Caco-2 (cell line): ENCODE results near the gene COL15A1. TPM values are rescaled to one million over a fixed set of nuclear protein-coding genes. Genes with fewer than 3 reads are reported as not detected.

Experiments
- BruUV-seq: library from RNA; stranded (reverse); fragments of 400-500 nt; replicated peaks from 2 replicates; lab custom pipeline; 2021; lab: Mats Ljungman, UMichigan
- CTCF ChIA-PET: fragments of 300-600 bp; sonication (Branson Sonifier 250); formaldehyde crosslinking; loops from one replicate; lab custom pipeline; 2022; ENCODE audit warnings: antibody characterized with exemption; lab: Charles Lee
- POLR2A ChIA-PET: fragments of 300-600 bp; sonication (Branson Sonifier 250); formaldehyde crosslinking; loops from one replicate; lab custom pipeline; 2022; ENCODE audit warnings: antibody characterized with exemption; lab: Charles Lee
- DNase-seq, 2 experiments: peaks; one replicate each; pipeline versions ENCODE4 v3.0.0 to v3.0.0-alpha.2; 2020 to 2022
- H3K27me3 ChIP-seq: replicated peaks from 2 replicates; pipeline ENCODE4 v1.6.0; 2011; ENCODE audit warnings: low read length; ENCODE audit not compliant: control insufficient read depth, insufficient read depth
- H3K36me3 ChIP-seq: 2 replicates; pipeline ENCODE4 v1.5.1; 2011; ENCODE audit warnings: low read length; ENCODE audit not compliant: control insufficient read depth, insufficient read depth
- H3K4me1 ChIP-seq: fragments of 250-450 bp; sonication (Bioruptor Pico); 2 replicates; pipeline ENCODE4 v1.5.1; 2020; ENCODE audit warnings: mild to moderate bottlenecking
- H3K4me3 ChIP-seq: 2 replicates; pipeline ENCODE4 v1.5.1; 2011; ENCODE audit warnings: low read depth, mild to moderate bottlenecking, control low read depth, low read length
- H3K9me3 ChIP-seq: fragments of 250-450 bp; sonication (Bioruptor Pico); 2 replicates; pipeline ENCODE4 v1.5.1; 2020; ENCODE audit warnings: mild to moderate bottlenecking, moderate library complexity
- H3K27ac Mint-ChIP-seq: one replicate; pipeline ENCODE4 v1.8.0; 2022; ENCODE audit warnings: mixed read lengths; ENCODE audit not compliant: unreplicated experiment
- H3K27me3 Mint-ChIP-seq: one replicate; pipeline ENCODE4 v1.8.0; 2022; ENCODE audit warnings: mixed read lengths; ENCODE audit not compliant: insufficient read depth, unreplicated experiment
- H3K36me3 Mint-ChIP-seq: one replicate; pipeline ENCODE4 v1.8.0; 2022; ENCODE audit warnings: mild to moderate bottlenecking, mixed read lengths; ENCODE audit not compliant: insufficient read depth, unreplicated experiment
- H3K4me1 Mint-ChIP-seq: one replicate; pipeline ENCODE4 v1.8.0; 2022; ENCODE audit warnings: low read depth, mixed read lengths; ENCODE audit not compliant: unreplicated experiment
- H3K4me3 Mint-ChIP-seq: one replicate; pipeline ENCODE4 v1.8.0; 2022; ENCODE audit warnings: mild to moderate bottlenecking, moderate library complexity, mixed read lengths; ENCODE audit not compliant: unreplicated experiment
- H3K9me3 Mint-ChIP-seq: one replicate; pipeline ENCODE4 v1.8.0; 2022; ENCODE audit warnings: mixed read lengths; ENCODE audit not compliant: unreplicated experiment
- CTCF ChIP-seq, 2 experiments: fragments of 200-600 bp in 1 of 2; IDR thresholded peaks; 1 replicate in 1 of 2; 2 replicates in 1 of 2; pipeline versions ENCODE4 v1.5.1 to v1.8.0; 2011 to 2022; ENCODE audit warnings: antibody characterized with exemption in 1 of 2, control low read depth in 1 of 2, inconsistent platforms in 1 of 2, low read depth in 1 of 2, low read length in 1 of 2, mild to moderate bottlenecking in 1 of 2, moderate library complexity in 1 of 2; ENCODE audit not compliant: insufficient read depth in 1 of 2, severe bottlenecking in 1 of 2, unreplicated experiment in 1 of 2
- intact Hi-C: fragments of 100-400 bp; cut with micrococcal nuclease; formaldehyde crosslinking; loops from one replicate; pipeline ENCODE4 v1.10.0; 2022; ENCODE audit not compliant: unreplicated experiment
- total RNA-seq: library from RNA; stranded (reverse); gene quantifications from 2 replicates; pipeline ENCODE4 v1.2.3, GENCODE V29; 2022

COL15A1 gene
- total RNA-seq, 1 experiment from 2014 or later = not detected

- no peak overlapping the region for H3K4me3 Mint-ChIP-seq
- H3K9me3 ChIP-seq = no peaks in the 10 kb centered on the region
- ChIA-PET CTCF (no interaction called here), POLR2A (no interaction called here)
- H3K4me3 ChIP-seq = no peak overlapping the region
- no TSS peak for BruUV-seq
- H3K36me3 ChIP-seq = no peaks in the 10 kb centered on the region
- H3K27me3 ChIP-seq = no peaks in the 10 kb centered on the region
- H3K27me3 Mint-ChIP-seq = peaks cover 20% of the 10 kb centered on the region
- H3K36me3 Mint-ChIP-seq = no peaks in the 10 kb centered on the region
- no peaks in the 10 kb centered on the region for H3K4me1 Mint-ChIP-seq
- no peak for TF ChIP-seq CTCF (IDR thresholded peaks at IDR 0.05; ENCODE audit: insufficient read depth in 1 of 2, low read depth in 1 of 2, low read length in 1 of 2, severe bottlenecking in 1 of 2, unreplicated experiment in 1 of 2)
- no peak for DNase-seq
- H3K27ac Mint-ChIP-seq = no peak overlapping the region
- no peaks in the 10 kb centered on the region for H3K4me1 ChIP-seq
- intact Hi-C loops = no loop called here
- no peaks in the 10 kb centered on the region for H3K9me3 Mint-ChIP-seq
These were observed 87.0 kb downstream of the COL15A1 start for GRCh38 chr9:99030610-99031109.

- POLR2A ChIA-PET = no interaction called here
These were observed 87.6 kb downstream of the COL15A1 start for GRCh38 chr9:99031319-99031718.

GRCh38 chr9:99031994-99032393 lies 88.3 kb downstream of the COL15A1 start:
- no peak for DNase-seq
- Histone ChIP-seq H3K36me3 (no peaks in the 10 kb centered on the region), H3K4me3 (no peak overlapping the region), H3K4me1 (no peaks in the 10 kb centered on the region), H3K9me3 (no peaks in the 10 kb centered on the region), H3K27me3 (no peaks in the 10 kb centered on the region)
- no peak overlapping the region for H3K4me3 Mint-ChIP-seq
- no peaks in the 10 kb centered on the region for H3K4me1 Mint-ChIP-seq
- CTCF ChIA-PET = no interaction called here
- no TSS peak for BruUV-seq
- no peak overlapping the region for H3K27ac Mint-ChIP-seq
- TF ChIP-seq CTCF (IDR thresholded peaks at IDR 0.05; ENCODE audit: insufficient read depth in 1 of 2, low read depth in 1 of 2, low read length in 1 of 2, severe bottlenecking in 1 of 2, unreplicated experiment in 1 of 2) = no peak
- POLR2A ChIA-PET = no interaction called here
- peaks cover 11% of the 10 kb centered on the region for H3K27me3 Mint-ChIP-seq
- H3K9me3 Mint-ChIP-seq = no peaks in the 10 kb centered on the region
- H3K36me3 Mint-ChIP-seq = no peaks in the 10 kb centered on the region
- intact Hi-C loops = no loop called here

More at GRCh38 chr9:99031319-99031718, 87.6 kb downstream of the COL15A1 start:
- intact Hi-C loops = no loop called here
- Mint-ChIP-seq H3K4me3 (no peak overlapping the region), H3K4me1 (no peaks in the 10 kb centered on the region), H3K36me3 (no peaks in the 10 kb centered on the region), H3K9me3 (no peaks in the 10 kb centered on the region), H3K27ac (no peak overlapping the region), H3K27me3 (peaks cover 17% of the 10 kb centered on the region)
- H3K9me3 ChIP-seq = no peaks in the 10 kb centered on the region
- no peak for DNase-seq
- H3K27me3 ChIP-seq = no peaks in the 10 kb centered on the region
- TF ChIP-seq CTCF (IDR thresholded peaks at IDR 0.05; ENCODE audit: insufficient read depth in 1 of 2, low read depth in 1 of 2, low read length in 1 of 2, severe bottlenecking in 1 of 2, unreplicated experiment in 1 of 2) = no peak
- CTCF ChIA-PET = no interaction called here
- no peaks in the 10 kb centered on the region for H3K36me3 ChIP-seq
- H3K4me3 ChIP-seq = no peak overlapping the region
- no TSS peak for BruUV-seq
- no peaks in the 10 kb centered on the region for H3K4me1 ChIP-seq
